Pancreas (tissue), 10 donors: ENCODE results near the gene EFHD2. TPM values are rescaled to one million over a fixed set of nuclear protein-coding genes. Genes with fewer than 3 reads are reported as not detected.
"Not testable (repeated sequence)": the region's sequence is repeated elsewhere in the genome, so short reads cannot be mapped to it uniquely, and the experiment has no call there.

ENCODE experiments used
- ATAC-seq, 4 donors: fragments of 200-7000 bp; cut with Tn5 transposase; one replicate each; pipeline versions ENCODE4 v1.8.0 to v1.9.1; 2020; ENCODE audit warnings: mild to moderate bottlenecking in 4 of 4, moderate library complexity in 4 of 4
- DNase-seq, 6 donors: peaks; one replicate each; pipeline ENCODE4 v3.0.0-alpha.2; 2020
- FAIRE-seq: peaks from 2 replicates; lab custom pipeline; 2012; peaks lifted over from hg19 to GRCh38; lab: Jason Lieb, UNC
- H3K27ac ChIP-seq, 4 donors: fragments of 200-600 bp; sonication (generic); 1 replicate in 3 of 4; 2 replicates in 1 of 4; pipeline versions ENCODE4 v1.5.0 to v1.8.0; 2020
- H3K27me3 ChIP-seq, 4 donors: fragments of 200-600 bp; one replicate each; pipeline ENCODE4 v1.8.0; 2021
- H3K36me3 ChIP-seq, 3 donors: fragments of 200-600 bp; sonication (generic) in 1 of 3; one replicate each; pipeline versions ENCODE4 v1.5.0 to v1.8.0; 2020 to 2021
- H3K4me1 ChIP-seq, 3 donors: fragments of 200-600 bp; one replicate each; pipeline ENCODE4 v1.8.0; 2021
- H3K4me3 ChIP-seq, 4 donors: fragments of 200-600 bp; sonication (generic) in 2 of 4; one replicate each; pipeline versions ENCODE4 v1.5.0 to v1.8.0; 2020 to 2021
- H3K9me3 ChIP-seq, 4 donors: fragments of 200-600 bp; one replicate each; pipeline ENCODE4 v1.8.0; 2021
- CTCF ChIP-seq, 4 donors: fragments of 200-600 bp; sonication (generic) in 3 of 4; IDR thresholded peaks; one replicate each; pipeline versions ENCODE4 v1.5.0 to v1.8.0; 2021; ENCODE audit warnings: antibody characterized with exemption in 4 of 4
- WGBS, 2 donors: extraction: QIAGEN DNeasy Blood & Tissue Kit; methylation state at CpG; one replicate each; pipeline ENCODE4 v1.1.7; 2013; 5-methylcytosine and 5-hydroxymethylcytosine counted together
- intact Hi-C, 3 donors: fragments of 100-400 bp; cut with DNase I; formaldehyde crosslinking; loops; one replicate each; pipeline versions ENCODE4 v1.11.1 to v1.14.2; 2022
- polyA plus RNA-seq, 2 donors: library from polyadenylated mRNA; stranded (reverse); fragments of 200-250 nt; gene quantifications; one replicate each; pipeline ENCODE4 v1.2.3, GENCODE V29; 2013
- total RNA-seq, 6 donors: library from RNA; stranded (reverse); fragmentation: NEBNext Ultra II Directional in 4 of 6; extraction: Animal tissue kit (Norgen Biotek cat#: 25700) in 4 of 6; gene quantifications; one replicate each; pipeline versions ENCODE4 v1.2.1 to v1.2.4, GENCODE V29; 2021 to 2023
- donor health status: healthy with polysubstance abuse.
- donor health status: DM: no; HTN: no; CAD: no; lungs with moderate emphysema.
- donor health status: DM: no; HTN: no; CAD: no.
- donor health status: control.
- donor health status: control.
- donor health status: Bipolar disorder and iron deficiency.
- donor health status: DM: yes; HTN: yes; CAD: no.
- donor health status: DM: no; HTN: no; CAD: no.
- donor health status: DM: no; HTN: no; CAD: no.
- donor health status: DM: yes; HTN: yes; CAD: no.

The EFHD2 gene
- total and polyA plus RNA-seq, 8 donors = 30.5 to 47.4 (median 38.8) TPM

GRCh38 chr1:15468145-15468544 lies 58.5 kb downstream of the EFHD2 start:
- Histone ChIP-seq H3K4me3 (no peak overlapping the region), H3K36me3 (no peaks in the 10 kb centered on the region), H3K9me3 (no peaks in the 10 kb centered on the region), H3K27ac (no peak overlapping the region), H3K27me3 (no peaks in the 10 kb centered on the region), H3K4me1 (peaks cover 0 to 8% (median 6%) of the 10 kb centered on the region in 3 donors)
- intact Hi-C loops = no loop called here
- no peak for TF ChIP-seq CTCF (IDR thresholded peaks at IDR 0.05)
- DNase-seq (no peak), FAIRE-seq (no peak), ATAC-seq (no peak)

GRCh38 chr1:15469361-15469760 lies 59.7 kb downstream of the EFHD2 start:
- no peak for FAIRE-seq
- DNase-seq = no peak
- Histone ChIP-seq H3K27ac (peak overlapping the region; percentile 11 to 52 (median 38)), H3K4me1 (peaks cover 0 to 15% (median 3%) of the 10 kb centered on the region in 3 donors), H3K36me3 (no peaks in the 10 kb centered on the region), H3K27me3 (no peaks in the 10 kb centered on the region), H3K9me3 (no peaks in the 10 kb centered on the region), H3K4me3 (no peak overlapping the region)
- intact Hi-C loops = no loop called here
- WGBS, 2 donors = 26 to 29% methylated on average over 3 of the region's 3 CpGs
- peak in 2 of 4 donors; percentile 30 to 33 for ATAC-seq
- TF ChIP-seq CTCF (IDR thresholded peaks at IDR 0.05) = no peak

GRCh38 chr1:15469821-15470448 lies 60.2 kb downstream of the EFHD2 start:
- H3K27me3 ChIP-seq, intact Hi-C loops, H3K4me3 ChIP-seq, H3K9me3 ChIP-seq, FAIRE-seq, H3K36me3 ChIP-seq: not testable (repeated sequence)
- Histone ChIP-seq H3K27ac (peak overlapping the region; percentile 11 to 52 (median 38)), H3K4me1 (peaks cover 0 to 15% (median 4%) of the 10 kb centered on the region in 3 donors)
- WGBS, 2 donors = 24 to 46% methylated on average over 9 of the region's 9 CpGs
- peak in 1 of 6 donors; percentile 59 for DNase-seq
- ATAC-seq = peak; percentile 13 to 51 (median 32)

GRCh38 chr1:15471067-15471466 lies 61.4 kb downstream of the EFHD2 start:
- H3K9me3 ChIP-seq, DNase-seq, ATAC-seq, H3K27me3 ChIP-seq, H3K27ac ChIP-seq, H3K36me3 ChIP-seq, FAIRE-seq, intact Hi-C loops, H3K4me3 ChIP-seq: not testable (repeated sequence)
- WGBS, 2 donors = 39 to 42% methylated on average over 5 of the region's 5 CpGs
- peaks cover 4 to 15% (median 13%) of the 10 kb centered on the region in 3 donors for H3K4me1 ChIP-seq

GRCh38 chr1:15471723-15472122 lies 62.0 kb downstream of the EFHD2 start:
- H3K27ac ChIP-seq, H3K27me3 ChIP-seq, H3K36me3 ChIP-seq, ATAC-seq, H3K9me3 ChIP-seq, DNase-seq, H3K4me3 ChIP-seq, FAIRE-seq, intact Hi-C loops: not testable (repeated sequence)
- H3K4me1 ChIP-seq = peaks cover 5 to 15% (median 13%) of the 10 kb centered on the region in 3 donors
- 40 to 43% methylated on average over 6 of the region's 6 CpGs for WGBS, 2 donors

- H3K27me3 ChIP-seq = no peaks in the 10 kb centered on the region
- peaks cover 5 to 20% (median 13%) of the 10 kb centered on the region in 3 donors for H3K4me1 ChIP-seq
- DNase-seq (no peak), FAIRE-seq (no peak), ATAC-seq (peak in 1 of 4 donors; percentile 11)
- intact Hi-C loops = no loop called here
- no peaks in the 10 kb centered on the region for H3K9me3 ChIP-seq
- no peaks in the 10 kb centered on the region for H3K36me3 ChIP-seq
- TF ChIP-seq CTCF (IDR thresholded peaks at IDR 0.05) = no peak
- 46 to 47% methylated on average over 11 of the region's 11 CpGs for WGBS, 2 donors
- no peak overlapping the region for H3K27ac ChIP-seq
- H3K4me3 ChIP-seq = no peak overlapping the region
These were observed 62.9 kb downstream of the EFHD2 start for GRCh38 chr1:15472587-15472986.
